Activated CD4-positive, alpha-beta T cell treated with anti-CD3 and anti-CD28 coated beads for 1 hour (primary cell): ENCODE data around the gene VPS51.
A peak's percentile ranks its signal among the peaks of the same experiment; 100 is the strongest.
"Not testable (repeated sequence)": the region's sequence is repeated elsewhere in the genome, so short reads cannot be mapped to it uniquely, and the experiment has no call there.

ENCODE experiments used
- DNase-seq: peaks from one replicate; pipeline ENCODE4 v3.0.0-alpha.2; 2020

Gene VPS51

GRCh38 chr11:65108469-65109123 is 12.6 kb downstream of the VPS51 start:
- DNase-seq = no peak

DNA sequence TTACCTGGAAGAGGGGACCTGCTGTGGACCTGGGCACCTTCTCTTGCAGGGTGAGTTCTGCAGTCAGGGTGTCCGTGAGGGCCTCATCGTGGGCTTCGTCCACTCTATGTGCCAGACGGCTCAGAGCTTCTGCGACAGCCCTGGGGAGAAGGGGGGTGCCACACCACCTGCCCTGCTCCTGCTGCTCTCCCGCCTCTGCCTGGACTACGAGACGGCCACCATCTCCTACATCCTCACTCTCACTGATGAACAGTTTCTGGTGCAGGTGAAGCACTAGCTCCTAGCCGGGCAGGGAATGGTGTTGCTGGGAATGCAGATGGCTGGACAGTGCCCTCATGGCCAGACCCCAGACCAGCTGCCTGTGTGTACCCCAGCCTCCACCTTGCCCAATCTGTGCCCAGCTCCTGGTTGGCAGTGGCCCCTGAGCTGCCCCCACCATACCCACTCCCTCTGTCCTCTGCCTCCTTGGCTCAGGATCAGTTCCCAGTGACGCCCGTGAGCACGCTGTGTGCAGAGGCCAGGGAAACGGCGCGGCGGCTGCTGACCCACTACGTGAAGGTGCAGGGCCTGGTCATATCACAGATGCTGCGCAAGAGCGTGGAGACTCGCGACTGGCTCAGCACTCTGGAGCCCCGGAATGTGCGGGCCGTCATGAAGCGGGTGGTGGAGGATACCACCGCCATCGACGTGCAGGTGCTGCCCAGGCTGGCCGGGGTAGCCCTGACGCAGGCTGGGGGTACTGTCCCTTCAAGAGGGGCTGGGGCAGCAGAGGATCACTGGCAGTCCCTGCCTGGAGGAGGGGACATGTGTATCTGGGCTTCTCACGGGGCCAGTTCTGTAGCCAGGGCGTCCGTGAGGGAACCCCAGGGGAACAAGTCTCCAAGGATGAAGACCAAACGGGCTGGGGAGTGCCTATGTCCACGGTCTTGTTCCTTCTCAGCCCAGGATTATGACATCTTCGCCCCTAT is 13.5 kb downstream of the VPS51 start:
- DNase-seq = no peak

- peak; percentile 91 for DNase-seq
Measured at GRCh38 chr11:65110354-65110861, 14.4 kb downstream of the VPS51 start.

DNA sequence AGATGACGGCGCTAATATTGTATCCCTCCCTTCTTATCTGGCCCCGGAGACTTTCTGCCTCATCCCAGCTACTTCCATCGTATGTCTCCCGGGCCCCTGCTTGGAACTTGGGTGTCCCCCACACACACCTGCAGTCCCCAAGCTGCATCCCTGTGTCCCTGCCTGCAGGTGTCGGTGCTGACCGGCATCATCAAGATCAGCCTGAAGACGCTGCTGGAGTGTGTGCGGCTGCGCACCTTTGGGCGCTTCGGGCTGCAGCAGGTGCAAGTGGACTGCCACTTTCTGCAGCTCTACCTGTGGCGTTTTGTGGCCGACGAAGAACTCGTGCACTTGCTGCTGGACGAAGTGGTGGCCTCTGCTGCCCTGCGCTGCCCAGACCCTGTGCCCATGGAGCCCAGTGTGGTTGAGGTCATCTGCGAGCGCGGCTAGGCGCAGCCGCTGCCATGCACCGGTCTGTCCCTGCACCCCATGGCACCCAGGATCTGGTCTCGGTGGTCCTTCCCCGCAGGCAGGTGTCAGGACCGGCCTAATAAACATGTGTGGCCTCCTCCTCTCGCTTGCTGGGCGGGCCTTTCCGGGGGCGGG is 15.2 kb downstream of the VPS51 start:
- no peak for DNase-seq

DNA sequence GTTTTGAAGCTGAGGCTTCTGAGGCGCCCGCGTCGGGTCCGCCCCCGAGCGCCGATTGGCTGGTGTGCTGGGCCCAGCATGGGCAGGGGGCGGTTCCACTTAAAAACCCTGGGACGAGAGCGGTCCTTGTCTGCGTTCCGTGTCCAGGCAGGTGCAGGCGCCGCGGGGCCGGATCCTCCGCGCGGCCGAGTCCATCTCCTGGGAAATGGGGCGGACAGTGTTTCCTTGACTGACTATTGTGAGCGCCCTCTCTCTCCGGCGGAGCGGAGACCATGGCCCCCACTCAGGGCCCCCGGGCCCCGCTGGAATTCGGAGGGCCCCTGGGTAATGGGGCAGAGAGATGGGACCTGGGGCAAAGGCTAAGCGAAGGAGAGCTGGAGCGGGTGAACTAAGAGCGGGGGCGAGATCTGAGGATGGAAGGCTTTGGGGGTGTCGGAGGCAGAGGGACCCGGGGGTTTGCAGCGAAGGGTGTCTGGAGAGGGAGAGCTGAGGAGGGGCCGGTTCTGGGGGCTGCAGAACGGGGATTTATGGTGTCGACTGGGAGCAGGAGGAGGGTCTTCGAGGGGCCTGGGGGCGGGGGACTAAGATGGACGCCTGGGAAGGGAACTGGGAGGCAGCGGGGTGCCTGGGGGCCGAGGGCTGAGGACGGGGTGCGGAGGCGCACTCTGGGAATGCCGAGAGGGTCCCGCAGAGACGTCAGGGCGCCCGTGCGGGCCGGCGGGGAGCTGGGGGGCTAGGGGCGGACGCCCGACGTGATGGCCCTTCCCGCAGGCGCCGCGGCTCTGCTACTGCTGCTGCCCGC is 15.9 kb downstream of the VPS51 start, which contains the start of gene TM7SF2:
Gene TM7SF2 (plus strand): TSS at position 129 of the 802 bp plus-strand sequence. CDS start 144 bp downstream, at position 273.
- DNase-seq = peak; percentile 88

DNA sequence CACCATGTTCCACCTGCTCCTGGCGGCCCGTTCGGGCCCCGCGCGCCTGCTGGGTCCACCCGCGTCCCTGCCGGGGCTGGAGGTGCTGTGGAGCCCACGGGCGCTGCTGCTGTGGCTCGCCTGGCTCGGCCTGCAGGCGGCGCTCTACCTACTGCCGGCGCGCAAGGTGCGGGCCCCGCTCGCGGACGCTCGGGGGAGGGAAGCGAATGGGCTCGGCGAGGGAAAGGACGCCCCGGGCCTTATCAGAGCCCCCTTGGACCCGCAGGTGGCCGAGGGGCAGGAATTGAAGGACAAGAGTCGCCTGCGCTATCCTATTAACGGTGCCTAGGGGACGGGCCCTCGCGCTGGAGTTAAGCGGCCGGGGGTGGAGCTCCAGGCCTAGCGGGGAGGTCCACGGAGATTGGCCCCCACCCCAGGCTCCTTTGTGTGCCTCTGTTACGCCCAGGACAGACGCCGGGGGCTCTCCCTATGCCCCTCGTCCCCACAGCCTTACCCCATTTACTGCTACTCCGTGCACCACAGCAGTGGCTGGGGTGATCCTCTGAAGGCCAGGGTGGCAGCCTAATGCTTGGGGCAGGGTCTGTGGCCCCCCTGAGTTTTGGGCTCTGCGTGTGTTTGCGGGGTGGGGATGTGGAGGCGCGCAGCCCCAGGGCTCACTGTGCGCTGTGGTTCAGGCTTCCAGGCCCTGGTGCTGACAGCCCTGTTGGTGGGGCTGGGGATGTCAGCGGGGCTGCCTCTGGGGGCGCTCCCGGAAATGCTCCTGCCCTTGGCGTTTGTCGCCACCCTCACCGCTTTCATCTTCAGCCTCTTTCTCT is 16.7 kb downstream of the VPS51 start:
- peak; percentile 58 for DNase-seq

DNA sequence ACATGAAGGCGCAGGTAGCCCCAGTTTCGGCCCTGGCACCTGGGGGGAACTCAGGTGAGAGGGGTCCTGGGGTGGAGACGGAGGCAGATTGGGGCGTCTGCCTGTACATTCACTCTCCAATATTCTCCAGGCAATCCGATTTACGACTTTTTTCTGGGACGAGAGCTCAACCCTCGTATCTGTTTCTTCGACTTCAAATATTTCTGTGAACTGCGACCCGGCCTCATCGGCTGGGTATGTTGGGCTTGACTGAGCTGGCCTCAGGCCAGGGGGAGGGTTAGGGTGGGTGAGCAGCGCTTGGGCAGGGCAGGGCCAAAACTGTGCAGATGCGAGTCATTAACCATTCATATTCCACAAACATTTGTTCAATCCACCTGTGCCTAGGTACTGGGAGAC is 17.3 kb downstream of the VPS51 start:
- no peak for DNase-seq

DNA sequence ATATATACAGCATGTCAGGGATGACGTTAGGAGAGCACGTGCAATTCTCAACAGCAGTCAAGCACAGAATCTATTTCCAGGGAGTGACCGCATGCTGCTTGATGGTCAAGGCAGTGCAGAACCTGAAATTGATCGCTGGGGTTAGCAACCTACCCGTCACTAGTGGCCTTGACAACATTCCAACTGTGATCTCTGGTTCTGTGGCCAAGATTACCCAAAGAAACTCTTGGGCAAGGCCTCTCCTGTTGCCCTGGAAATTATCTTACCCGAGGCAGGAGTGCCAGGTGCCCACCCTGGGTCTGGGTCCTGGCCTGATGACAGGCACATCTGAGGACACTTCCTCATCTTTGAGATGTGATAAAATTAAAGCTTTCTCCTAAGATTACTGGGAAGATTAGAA is 17.8 kb downstream of the VPS51 start:
- DNase-seq = no peak

GRCh38 chr11:65114538-65115171 is 18.6 kb downstream of the VPS51 start:
- DNase-seq = no peak

DNA sequence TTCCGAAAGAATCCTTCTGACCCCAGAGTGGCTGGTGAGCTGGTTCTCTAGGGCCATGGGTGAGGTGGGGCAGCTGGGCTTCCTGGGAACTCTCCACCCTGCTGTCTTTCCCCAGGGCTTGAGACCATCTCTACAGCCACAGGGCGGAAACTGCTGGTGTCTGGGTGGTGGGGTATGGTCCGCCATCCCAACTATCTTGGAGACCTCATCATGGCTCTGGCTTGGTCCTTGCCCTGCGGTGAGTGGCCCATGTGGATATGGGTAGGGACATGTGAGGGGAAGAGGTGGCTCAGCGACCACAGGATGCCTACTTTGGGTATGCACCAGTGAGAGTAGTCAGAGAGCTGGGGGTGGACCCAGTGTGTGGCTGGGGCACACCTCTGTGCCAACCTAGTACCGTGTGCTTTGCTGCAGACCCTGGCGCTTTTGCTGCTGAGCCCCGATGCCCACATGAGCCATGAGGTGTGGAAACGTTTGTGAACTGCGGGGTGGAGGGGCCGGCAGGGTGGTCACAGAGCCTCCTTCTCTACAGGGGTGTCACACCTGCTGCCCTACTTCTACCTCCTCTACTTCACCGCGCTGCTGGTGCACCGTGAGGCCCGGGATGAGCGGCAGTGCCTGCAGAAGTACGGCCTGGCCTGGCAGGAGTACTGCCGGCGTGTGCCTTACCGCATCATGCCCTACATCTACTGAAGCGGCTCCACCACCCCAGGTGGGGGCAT is 19.5 kb downstream of the VPS51 start:
- DNase-seq = no peak

- DNase-seq = peak; percentile 43
Measured at GRCh38 chr11:65116370-65117205, 20.6 kb downstream of the VPS51 start.

GRCh38 chr11:65117206-65118096 is 21.4 kb downstream of the VPS51 start, which contains the start of gene ZNHIT2:
ZNHIT2 (minus strand) TSS chr11:65117701; CDS start chr11:65117653, 48 bp downstream.
- peak; percentile 100 for DNase-seq

DNA sequence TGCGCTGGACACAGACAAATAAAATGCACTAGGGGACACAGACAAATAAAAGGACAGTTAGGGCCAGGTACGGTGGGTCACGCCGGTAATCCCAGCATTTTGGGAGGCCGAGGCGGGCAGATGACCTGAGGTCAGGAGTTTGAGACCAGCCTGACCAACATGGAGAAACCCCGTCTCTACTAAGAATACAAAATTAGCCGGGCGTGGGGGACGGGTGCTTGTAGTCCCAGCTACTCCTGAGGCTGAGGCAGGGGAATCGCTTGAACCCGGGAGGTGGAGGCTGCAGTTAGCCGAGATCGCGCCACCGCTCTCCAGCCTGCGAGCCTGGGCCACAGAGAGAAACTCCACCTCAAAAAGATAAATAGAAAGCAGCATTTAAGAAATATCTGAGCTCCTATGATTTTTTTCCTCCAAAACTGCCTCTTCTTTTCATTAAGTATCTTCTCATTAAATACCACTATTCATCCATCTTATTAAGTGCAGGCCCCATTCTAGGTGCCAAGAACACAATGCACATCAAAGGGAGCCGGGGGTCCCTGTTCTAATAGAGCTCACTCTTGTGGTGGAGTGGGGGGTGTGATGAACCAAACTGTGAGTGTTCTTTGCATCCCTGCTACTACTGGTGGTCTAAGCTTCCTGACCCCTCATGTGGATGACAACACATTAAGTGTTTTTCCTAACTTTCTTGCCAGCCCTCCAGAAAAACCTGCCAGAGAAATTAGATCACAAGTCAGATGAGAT is 22.3 kb downstream of the VPS51 start:
- DNase-seq = no peak

DNA sequence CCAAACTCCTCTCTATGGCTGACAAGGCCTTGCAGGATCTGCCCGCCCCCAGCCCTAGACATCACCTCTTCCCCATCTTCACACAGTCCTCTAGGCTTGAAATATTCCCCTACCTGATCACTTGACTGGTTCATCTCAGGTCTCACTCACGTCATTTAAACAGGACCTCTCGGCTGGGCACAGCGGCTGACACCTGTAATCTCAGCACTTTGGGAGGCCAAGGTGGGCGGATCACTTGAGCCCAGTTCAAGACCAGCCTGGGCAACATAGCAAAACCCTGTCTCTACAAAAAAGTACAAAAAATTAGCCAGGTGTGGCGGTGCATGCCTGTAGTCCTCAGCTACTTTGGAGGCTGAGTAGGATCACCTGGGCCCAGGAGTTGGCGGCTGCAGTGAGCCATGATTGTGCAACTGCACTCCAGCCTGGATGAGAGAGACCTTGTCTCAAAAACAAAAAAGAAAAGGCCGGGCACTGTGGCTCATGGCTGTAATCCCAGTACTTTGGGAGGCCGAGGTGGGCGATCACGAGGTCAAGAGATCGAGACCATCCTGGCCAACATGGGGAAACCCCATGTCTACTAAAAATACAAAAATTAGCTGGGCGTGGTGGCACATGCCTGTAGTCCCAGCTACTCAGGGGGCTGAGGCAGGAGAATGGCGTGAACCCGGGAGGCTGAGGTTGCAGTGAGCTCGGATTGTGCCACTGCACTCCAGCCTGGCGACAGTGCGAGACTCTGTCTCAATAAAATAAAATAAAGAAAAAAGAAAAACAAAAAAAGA is 23.1 kb downstream of the VPS51 start:
- DNase-seq = not testable (repeated sequence)

- no peak for DNase-seq
Measured at GRCh38 chr11:65119670-65119995, 23.6 kb downstream of the VPS51 start.

- DNase-seq = no peak
Measured at GRCh38 chr11:65120831-65121230, 24.8 kb downstream of the VPS51 start.

GRCh38 chr11:65121447-65121864 is 25.4 kb downstream of the VPS51 start:
- DNase-seq = no peak
